ENCODE data around the gene RNF213. TPM values are rescaled to one million over a fixed set of nuclear protein-coding genes. Genes with fewer than 3 reads are reported as not detected.

Gene RNF213
- total RNA-seq, 1 experiment from 2014 or later = 44.5 TPM

DNA sequence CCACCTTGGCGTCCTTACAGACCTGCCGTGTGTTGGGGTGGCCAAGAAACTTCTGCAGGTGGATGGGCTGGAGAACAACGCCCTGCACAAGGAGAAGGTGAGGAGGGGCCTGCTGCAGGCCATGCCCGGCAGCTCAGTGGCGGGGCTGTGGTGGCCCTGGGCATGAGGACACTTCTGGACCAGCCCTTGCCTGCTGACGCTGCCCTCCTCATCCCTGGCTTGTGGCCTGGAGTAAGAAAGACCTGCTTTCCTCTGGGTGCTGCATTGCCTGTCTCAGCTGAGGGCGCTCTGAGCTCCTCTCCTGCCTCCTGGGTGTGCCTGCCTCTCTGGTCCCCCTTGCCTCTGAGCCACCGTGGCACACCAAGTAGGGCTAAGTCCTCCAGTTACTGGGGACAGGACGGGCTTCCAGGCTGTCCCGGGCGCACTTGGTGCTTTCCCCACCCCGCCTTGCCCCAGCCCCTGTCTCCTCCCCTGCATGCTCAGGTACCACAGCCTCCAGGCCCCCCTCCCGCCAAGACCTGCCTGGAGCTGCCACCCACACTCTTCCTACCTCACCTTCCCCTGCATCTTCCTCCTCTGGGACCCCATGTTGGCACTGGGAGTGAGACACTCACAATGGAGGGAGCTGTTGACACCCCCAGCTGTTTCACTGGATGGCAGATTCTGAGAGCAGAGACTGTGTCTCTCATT, 163.0 kb downstream of the RNF213 start:
- Histone ChIP-seq H4K20me1 (ENCODE audit: insufficient read depth) (no peaks in the 10 kb centered on the region), H3K4me2 (ENCODE audit: low read length) (no peak overlapping the region), H3K27me3 (ENCODE audit: insufficient read depth, low read length) (no peaks in the 10 kb centered on the region), H3K27ac (ENCODE audit: low read depth, low read length) (no peak overlapping the region), H2AFZ (ENCODE audit: low read depth, low read length, poor library complexity, severe bottlenecking) (no peak overlapping the region), H3K4me3 (replicated peaks in 1 of 2; ENCODE audit: low read depth in 1 of 2, low read length in 2 of 2) (no peak overlapping the region), H3K9me3 (ENCODE audit: control insufficient read depth in 1 of 2, insufficient read depth in 1 of 2, low read depth in 1 of 2, low read length in 2 of 2) (no peaks in the 10 kb centered on the region), H3K79me2 (ENCODE audit: insufficient read depth, low read length) (no peaks in the 10 kb centered on the region), H3K9ac (ENCODE audit: low read length) (no peak overlapping the region), H3K4me1 (ENCODE audit: control insufficient read depth in 1 of 2, insufficient read depth in 2 of 2, low read length in 2 of 2) (no peaks in the 10 kb centered on the region), H3K9me2 (ENCODE audit: insufficient read depth) (no peaks in the 10 kb centered on the region), H3K36me3 (ENCODE audit: control insufficient read depth in 1 of 2, insufficient read depth in 2 of 2, low read length in 2 of 2) (no peaks in the 10 kb centered on the region)
- BruUV-seq (replicated peaks) = no TSS peak
- TF ChIP-seq POLR2AphosphoS5 (IDR thresholded peaks at IDR 0.05; ENCODE audit: low read depth, low read length) (no peak), EZH2phosphoT487 (IDR thresholded peaks at IDR 0.05; ENCODE audit: borderline replicate concordance) (no peak), JUND (IDR thresholded peaks at IDR 0.05) (no peak)
- TF ChIP-seq, protein P1, sequence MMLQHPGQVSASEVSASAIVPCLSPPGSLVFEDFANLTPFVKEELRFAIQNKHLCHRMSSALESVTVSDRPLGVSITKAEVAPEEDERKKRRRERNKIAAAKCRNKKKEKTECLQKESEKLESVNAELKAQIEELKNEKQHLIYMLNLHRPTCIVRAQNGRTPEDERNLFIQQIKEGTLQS (IDR thresholded peaks at IDR 0.05) = no peak
- ATAC-seq = no peak
- no peak for DNase-seq (ENCODE audit: low read depth, low spot score)
- ChIA-PET CTCF (interaction anchor here (1.1 to 2.1 kb wide), 3 partner anchors 476 to 565 kb away, joined by 3 to 5 read pairs (median 4); no protein-coding TSS in a partner anchor), POLR2A (interaction anchor here (0.7 kb wide), 1 partner anchor 23 kb away, joined by 6 read pairs; no protein-coding TSS in a partner anchor), RAD21 (ENCODE audit: low non-redundant PET in 1 of 2, low total read pairs in 2 of 2, uncharacterized antibody in 2 of 2, unreplicated experiment in 2 of 2) (no interaction called here)
- intact Hi-C loops (cut with micrococcal nuclease) = no loop called here

DNA sequence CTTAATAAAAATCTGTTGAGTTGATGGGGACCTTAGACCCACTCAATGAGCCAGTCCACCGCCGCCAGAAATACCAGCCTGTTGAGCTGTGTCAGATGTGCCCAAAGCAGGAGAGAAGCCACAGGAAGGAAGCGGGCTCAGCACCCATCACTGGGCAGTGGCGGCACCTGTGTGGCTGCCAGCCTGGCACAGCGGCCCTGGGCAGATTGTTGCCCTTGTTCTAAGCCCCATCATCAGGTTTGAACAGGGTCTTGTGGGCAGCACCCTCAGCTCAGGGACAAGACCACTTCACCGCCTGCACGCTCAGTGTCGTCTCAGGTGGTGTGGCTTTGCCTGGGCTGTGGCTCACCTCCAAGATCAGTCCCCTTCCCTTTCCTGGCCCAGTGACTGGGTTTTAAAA, 163.6 kb downstream of the RNF213 start:
- no peaks in the 10 kb centered on the region for H4K20me1 ChIP-seq (ENCODE audit: insufficient read depth)
- intact Hi-C loops (cut with micrococcal nuclease) = no loop called here
- POLR2A ChIA-PET = no interaction called here
- no peak overlapping the region for H2AFZ ChIP-seq (ENCODE audit: low read depth, low read length, poor library complexity, severe bottlenecking)
- no TSS peak for BruUV-seq (replicated peaks)
- H3K27ac ChIP-seq (ENCODE audit: low read depth, low read length) = no peak overlapping the region
- no peak overlapping the region for H3K4me2 ChIP-seq (ENCODE audit: low read length)
- no peaks in the 10 kb centered on the region for H3K79me2 ChIP-seq (ENCODE audit: insufficient read depth, low read length)
- ATAC-seq = no peak
- no peaks in the 10 kb centered on the region for H3K9me3 ChIP-seq (ENCODE audit: control insufficient read depth in 1 of 2, insufficient read depth in 1 of 2, low read depth in 1 of 2, low read length in 2 of 2)
- no peak overlapping the region for H3K9ac ChIP-seq (ENCODE audit: low read length)
- no peaks in the 10 kb centered on the region for H3K36me3 ChIP-seq (ENCODE audit: control insufficient read depth in 1 of 2, insufficient read depth in 2 of 2, low read length in 2 of 2)
- no peaks in the 10 kb centered on the region for H3K27me3 ChIP-seq (ENCODE audit: insufficient read depth, low read length)
- RAD21 ChIA-PET (ENCODE audit: low non-redundant PET in 1 of 2, low total read pairs in 2 of 2, uncharacterized antibody in 2 of 2, unreplicated experiment in 2 of 2) = no interaction called here
- no peaks in the 10 kb centered on the region for H3K4me1 ChIP-seq (ENCODE audit: control insufficient read depth in 1 of 2, insufficient read depth in 2 of 2, low read length in 2 of 2)
- no peak for DNase-seq (ENCODE audit: low read depth, low spot score)
- H3K9me2 ChIP-seq (ENCODE audit: insufficient read depth) = no peaks in the 10 kb centered on the region
- H3K4me3 ChIP-seq (replicated peaks in 1 of 2; ENCODE audit: low read depth in 1 of 2, low read length in 2 of 2) = no peak overlapping the region
- CTCF ChIA-PET = interaction anchor here (1.0 to 1.6 kb wide), 3 partner anchors 475 to 564 kb away, joined by 3 to 4 read pairs (median 4); no protein-coding TSS in a partner anchor
- no peak for TF ChIP-seq CEBPB (IDR thresholded peaks at IDR 0.05; ENCODE audit: low read depth)
- TF ChIP-seq SP1 (IDR thresholded peaks at IDR 0.05; ENCODE audit: low read depth) = no peak
- TF ChIP-seq RAD21 (IDR thresholded peaks at IDR 0.05; ENCODE audit: low read depth) = no peak
- TF ChIP-seq FOSL1 (IDR thresholded peaks at IDR 0.05; ENCODE audit: low read depth) = no peak
- no peak for TF ChIP-seq TCF7L2 (IDR thresholded peaks at IDR 0.05; ENCODE audit: borderline replicate concordance, extremely low read depth, insufficient read depth, insufficient read length)
- no peak for TF ChIP-seq JUND (IDR thresholded peaks at IDR 0.05)
- no peak for TF ChIP-seq EGR1 (IDR thresholded peaks at IDR 0.05; ENCODE audit: low read depth)
- no peak for TF ChIP-seq EZH2 (IDR thresholded peaks at IDR 0.05)
- TF ChIP-seq REST (IDR thresholded peaks at IDR 0.05; ENCODE audit: low read depth) = no peak
- TF ChIP-seq, protein P1 (IDR thresholded peaks at IDR 0.05) = no peak
- no peak for TF ChIP-seq EZH2phosphoT487 (IDR thresholded peaks at IDR 0.05; ENCODE audit: borderline replicate concordance)
- no peak for TF ChIP-seq CBX3 (IDR thresholded peaks at IDR 0.05; ENCODE audit: low read depth)
- TF ChIP-seq SRF (IDR thresholded peaks at IDR 0.05; ENCODE audit: low read depth) = no peak
